Coronary artery (tissue), 2 donors: ENCODE results near the gene CDKN1B.

Experiments
- DNase-seq: peaks from one replicate; pipeline ENCODE4 v3.0.0-alpha.2; 2017; ENCODE audit warnings: low spot score
- H3K27ac ChIP-seq, 2 donors: fragments of 200-600 bp; sonication (generic); one replicate each; pipeline ENCODE4 v1.5.1; 2016 to 2019
- H3K4me3 ChIP-seq: fragments of 200-600 bp; sonication (generic); 2 replicates; pipeline ENCODE4 v1.5.1; 2016; ENCODE audit warnings: mild to moderate bottlenecking, moderate library complexity
- CTCF ChIP-seq: fragments of 200-600 bp; sonication (generic); IDR thresholded peaks from one replicate; pipeline ENCODE4 v1.5.1; 2019; ENCODE audit warnings: antibody characterized with exemption

The CDKN1B gene

GRCh38 chr12:12722435-12723148, 5.4 kb downstream of the CDKN1B start:
- peak overlapping the region; percentile 84 for H3K4me3 ChIP-seq
- TF ChIP-seq CTCF, result no peak
- H3K27ac ChIP-seq, result peak overlapping the region; percentile 62 to 100
- DNase-seq, result no peak

DNA sequence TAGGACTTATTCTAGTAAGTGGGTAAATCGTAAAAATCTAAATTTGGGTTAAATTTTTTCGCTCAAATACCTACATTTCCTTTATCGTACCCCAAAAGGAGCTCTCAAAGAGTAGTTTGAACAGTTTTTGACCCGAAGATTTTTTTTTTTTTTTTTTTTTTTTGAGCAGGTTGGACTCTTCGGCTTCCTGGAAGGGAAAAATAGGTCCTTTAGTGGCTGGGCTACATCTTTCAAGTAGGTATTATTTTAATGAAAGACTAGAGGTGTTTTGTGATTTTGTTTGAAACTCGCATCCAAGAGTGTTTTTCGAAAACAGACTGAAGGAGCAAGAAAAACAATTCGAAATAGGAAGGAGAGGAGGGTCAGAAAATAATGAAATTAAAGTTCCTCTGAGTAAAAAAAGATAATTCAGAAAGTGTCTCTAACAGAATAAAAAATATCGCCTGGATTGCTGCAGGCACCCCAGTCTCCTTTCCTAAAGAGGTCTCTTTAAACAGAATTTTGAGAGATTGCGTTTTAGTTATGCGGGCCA, 6.0 kb downstream of the CDKN1B start:
- Histone ChIP-seq H3K27ac (peak overlapping the region; percentile 99 to 100), H3K4me3 (peak overlapping the region; percentile 84)
- DNase-seq, result no peak
- TF ChIP-seq CTCF, result no peak

DNA sequence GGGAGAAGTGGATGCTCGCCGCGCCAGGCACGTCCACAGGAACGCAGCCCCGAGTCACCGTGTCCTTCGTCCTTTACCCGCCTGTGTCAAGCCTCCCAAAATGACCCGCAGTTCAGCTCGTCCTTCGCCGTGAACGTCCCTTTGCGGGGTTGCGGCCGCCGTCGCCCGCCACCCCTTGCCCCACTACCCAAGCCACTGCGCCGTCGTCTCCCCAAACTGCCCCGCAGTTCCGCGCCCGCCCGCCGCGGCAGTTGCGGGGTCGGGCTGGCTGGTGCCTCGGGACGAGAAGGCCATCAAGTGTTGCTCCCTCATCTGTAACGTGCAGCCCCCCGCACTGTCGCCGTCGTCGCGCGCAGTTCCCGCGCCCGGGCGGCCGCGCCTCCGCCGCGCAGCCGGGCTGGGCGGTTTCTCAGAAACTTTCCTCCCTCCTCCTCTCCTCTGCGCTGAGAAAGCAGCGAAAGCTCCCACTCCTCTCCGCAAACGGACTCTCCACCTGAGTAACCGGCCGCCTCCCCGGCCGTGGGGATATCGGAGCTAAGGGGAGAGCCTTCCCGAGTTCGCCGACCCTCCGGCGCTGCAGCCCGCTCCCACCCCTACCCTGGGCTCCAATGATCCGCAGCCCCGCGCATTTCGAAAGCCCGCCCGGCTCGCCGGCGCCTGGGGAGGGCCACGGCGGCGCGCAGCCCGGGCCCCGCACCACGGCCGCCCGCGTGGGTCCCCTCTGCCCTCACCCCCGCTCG, 6.7 kb downstream of the CDKN1B start:
- DNase-seq, result no peak
- TF ChIP-seq CTCF, result no peak
- Histone ChIP-seq H3K4me3 (peak overlapping the region; percentile 84), H3K27ac (peak overlapping the region; percentile 99 to 100)

- DNase-seq, result no peak
- TF ChIP-seq CTCF, result no peak
- H3K27ac ChIP-seq, result peak overlapping the region; percentile 99 to 100
- peak overlapping the region; percentile 84 for H3K4me3 ChIP-seq
These were observed 7.4 kb downstream of the CDKN1B start for GRCh38 chr12:12724421-12725085.

GRCh38 chr12:12725086-12725955, 8.2 kb downstream of the CDKN1B start:
- DNase-seq, result peak; percentile 98
- peak overlapping the region; percentile 99 to 100 for H3K27ac ChIP-seq
- H3K4me3 ChIP-seq, result peak overlapping the region; percentile 84
- no peak for TF ChIP-seq CTCF

DNA sequence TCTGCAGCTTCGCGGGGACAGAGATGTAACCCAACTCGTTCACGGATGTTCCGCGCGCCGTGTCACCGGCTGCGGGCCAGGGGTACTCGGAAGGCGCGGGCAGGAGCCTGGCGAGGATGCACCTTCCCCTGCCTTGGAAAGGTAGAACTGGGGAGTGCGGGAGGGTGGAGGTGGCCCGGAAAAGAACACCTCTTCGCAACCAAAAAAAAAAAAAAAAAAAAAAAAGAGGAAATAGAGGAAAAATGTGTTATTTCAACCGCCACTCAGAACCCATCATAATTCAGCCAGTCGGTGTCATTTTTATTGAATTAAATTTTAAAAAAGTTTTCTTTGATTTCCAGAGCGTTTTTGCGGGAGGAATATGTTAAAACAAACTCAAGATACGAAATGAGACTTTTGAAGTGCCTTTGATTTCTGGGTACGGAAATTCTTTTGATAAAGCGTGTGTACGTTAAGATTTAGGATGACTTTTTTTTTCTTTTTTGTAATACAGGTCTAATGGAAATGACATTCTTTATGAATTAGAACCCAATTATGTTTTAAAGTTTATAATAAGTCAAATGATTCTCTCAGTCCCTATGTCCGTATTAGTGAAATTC, 8.9 kb downstream of the CDKN1B start:
- peak overlapping the region; percentile 99 to 100 for H3K27ac ChIP-seq
- no peak for TF ChIP-seq CTCF
- no peak for DNase-seq
- H3K4me3 ChIP-seq, result peak overlapping the region; percentile 84
